Non-pigmented ciliary epithelial cell (primary cell): ENCODE results near the gene MAD2L1BP.
"Not testable (repeated sequence)": the region's sequence is repeated elsewhere in the genome, so short reads cannot be mapped to it uniquely, and the experiment has no call there.

Experiments used
- DNase-seq: peaks from one replicate; pipeline ENCODE4 v3.0.0-alpha.2; 2010; ENCODE audit warnings: low read depth

Gene MAD2L1BP

DNA sequence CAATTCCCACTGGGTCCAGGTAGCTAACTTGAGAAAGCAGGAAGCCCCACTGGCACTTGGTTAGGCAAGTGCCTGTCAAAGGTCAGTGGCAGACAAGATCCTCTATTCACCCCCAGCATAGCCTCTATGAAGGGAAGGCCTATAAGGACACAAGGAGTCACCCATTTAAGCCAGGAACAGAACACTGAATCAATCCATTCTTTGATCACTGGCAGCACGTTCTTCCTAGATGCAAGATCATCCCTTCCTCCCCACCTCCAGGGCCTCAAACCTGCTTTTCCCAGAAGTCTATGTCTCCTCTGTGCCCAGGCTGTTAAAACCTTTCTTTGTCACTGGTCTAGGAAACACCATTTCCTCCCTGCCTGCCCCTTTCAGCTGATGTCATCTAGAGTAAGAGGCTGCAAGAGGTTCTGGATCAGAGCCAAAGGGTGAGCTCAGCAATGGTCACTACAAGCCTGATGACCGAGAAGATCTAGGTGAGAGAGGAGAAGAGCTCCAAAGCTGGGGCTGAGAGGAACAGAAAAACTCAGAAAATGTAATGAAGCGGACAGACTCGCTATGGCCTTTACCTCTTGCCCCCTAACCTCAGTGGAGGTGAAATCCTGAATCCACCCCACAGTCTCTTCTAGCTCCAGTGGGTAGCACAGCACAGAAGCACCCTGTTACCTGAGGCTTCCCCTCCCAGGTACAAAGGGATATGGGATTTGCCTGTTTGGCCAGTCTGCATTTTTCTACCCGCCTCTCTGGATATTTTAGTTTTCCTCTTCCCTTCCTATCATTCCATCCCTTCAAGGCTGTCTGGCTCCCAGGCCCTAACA is 8.4 kb upstream of the MAD2L1BP start:
- peak; percentile 96 for DNase-seq

DNA sequence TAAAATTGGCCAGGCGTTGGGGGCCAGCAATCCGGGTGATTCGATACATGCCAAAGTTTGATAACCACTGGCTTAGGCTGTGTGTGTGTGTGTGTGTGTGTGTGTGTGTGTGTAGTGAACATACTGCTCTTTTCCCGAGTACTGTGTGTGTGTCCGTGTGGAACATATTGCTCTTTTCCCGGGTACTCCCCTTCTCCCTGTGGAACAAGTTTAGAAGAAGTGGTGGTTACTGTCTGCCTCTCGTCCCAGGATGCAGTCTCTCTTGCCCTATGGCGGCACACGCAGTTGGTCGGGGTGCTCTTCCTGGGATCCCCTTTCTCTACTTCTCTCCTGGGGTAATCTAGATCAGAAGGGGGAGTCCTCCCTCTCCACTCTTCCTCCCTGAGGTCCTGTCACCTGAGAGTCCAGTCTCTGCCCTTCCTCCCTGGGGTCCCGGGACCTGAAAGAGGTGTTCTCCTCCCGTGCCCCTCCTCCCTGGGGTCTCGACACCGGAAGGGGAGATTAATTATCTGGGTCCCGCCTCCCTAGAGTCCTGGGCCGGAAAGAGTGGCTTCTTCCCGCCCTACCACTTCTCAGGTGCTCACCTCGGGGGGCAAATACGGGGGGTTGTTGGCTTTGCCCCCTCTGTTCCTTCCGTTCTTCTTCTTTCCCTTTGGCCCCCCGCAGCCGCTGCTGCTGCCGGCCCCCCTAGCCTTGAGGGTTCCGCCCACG is 7.1 kb upstream of the MAD2L1BP start:
- DNase-seq, result no peak

DNA sequence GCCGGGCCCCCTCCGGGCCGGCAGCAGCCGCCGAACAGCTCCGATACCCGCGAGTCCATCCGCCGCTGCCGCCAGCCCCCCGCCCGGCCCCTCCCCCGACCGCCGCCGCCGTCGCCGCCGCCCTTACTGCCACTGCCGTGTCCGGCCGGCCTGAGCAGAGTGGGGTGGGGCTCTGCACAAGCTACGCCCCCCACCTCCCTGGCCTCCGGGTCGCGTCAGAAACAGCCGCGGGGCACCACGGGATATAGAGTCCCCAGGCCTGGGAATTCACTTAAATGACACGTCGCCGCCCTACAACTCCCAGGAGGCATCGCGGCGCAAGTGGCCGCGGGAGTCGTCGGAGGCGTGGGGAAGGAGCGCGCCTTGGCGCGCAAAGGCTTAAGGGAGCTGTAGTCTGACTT is 6.5 kb upstream of the MAD2L1BP start, which contains the start of gene GTPBP2:
TSS of gene GTPBP2 (minus strand) at position 161 of the 401 bp plus-strand sequence. CDS start at position 59, 102 bp downstream.
- DNase-seq, result peak; percentile 95

DNA sequence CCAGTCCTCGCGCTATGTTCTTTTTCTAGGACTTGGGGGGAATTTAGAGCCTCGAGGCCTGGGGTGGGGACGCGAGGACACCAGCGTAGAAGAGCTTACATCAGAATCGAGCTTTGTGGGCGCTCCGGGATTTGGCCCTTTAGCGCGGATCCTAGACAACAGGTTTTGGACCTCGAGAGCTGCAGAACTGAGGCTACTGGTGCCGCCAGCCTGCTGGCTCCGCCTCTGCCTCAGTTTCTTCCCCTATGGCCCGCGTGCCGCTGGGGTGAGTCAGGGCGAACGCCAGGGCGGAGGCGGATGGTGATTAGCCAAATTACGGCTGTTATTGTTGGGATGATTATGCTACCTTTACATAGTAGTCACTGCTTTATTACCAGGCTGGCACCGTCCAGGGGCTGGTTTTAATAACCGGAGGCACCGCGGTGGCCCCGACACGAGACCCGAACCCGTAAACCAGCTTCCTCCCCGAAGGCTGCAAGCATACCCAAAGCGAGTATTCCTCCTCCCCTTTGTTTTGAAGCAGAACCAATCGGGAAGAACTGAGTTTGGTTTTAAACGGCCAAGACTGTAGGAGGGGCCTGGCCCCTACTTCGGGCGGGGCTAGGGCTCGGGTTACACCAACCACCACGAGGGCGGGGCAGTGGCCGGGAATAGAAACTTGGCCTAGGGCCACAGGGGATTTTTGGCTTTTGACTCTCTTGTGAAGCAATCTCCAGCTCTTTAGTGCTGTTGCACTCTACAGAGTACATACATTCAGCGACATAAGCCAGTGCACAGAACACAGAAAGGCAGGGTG is 5.9 kb upstream of the MAD2L1BP start:
- DNase-seq, result peak; percentile 92

DNA sequence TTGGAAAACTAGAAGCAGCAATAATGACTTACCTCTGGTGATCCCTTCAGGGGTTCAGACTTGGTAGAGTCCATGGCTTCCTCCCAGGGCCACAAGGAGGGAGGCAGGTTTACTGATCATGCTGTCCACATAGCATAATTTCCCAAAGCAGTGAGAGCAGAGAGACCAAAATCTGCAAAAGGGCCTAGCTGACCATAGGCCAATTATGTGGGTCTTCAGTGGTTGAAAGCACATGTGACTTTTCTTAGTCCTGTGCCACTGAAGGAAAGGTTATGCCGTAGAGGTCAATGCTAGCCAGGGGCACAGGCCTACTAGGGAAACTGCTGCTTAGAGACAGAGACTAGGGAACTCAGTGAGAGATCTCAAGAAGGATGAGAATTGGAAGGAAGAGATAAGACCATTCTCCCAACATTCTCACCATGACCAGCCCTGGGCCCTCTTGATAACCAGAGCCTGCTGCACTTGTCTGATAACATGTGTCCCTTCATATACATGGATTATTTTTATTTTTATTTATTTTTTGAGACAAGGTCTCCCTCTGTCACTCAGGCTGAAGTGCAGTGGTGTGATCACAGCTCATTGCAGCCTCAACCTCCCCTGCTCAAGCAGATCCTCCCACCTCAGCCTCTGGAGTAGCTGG is 4.5 kb upstream of the MAD2L1BP start:
- no peak for DNase-seq

DNA sequence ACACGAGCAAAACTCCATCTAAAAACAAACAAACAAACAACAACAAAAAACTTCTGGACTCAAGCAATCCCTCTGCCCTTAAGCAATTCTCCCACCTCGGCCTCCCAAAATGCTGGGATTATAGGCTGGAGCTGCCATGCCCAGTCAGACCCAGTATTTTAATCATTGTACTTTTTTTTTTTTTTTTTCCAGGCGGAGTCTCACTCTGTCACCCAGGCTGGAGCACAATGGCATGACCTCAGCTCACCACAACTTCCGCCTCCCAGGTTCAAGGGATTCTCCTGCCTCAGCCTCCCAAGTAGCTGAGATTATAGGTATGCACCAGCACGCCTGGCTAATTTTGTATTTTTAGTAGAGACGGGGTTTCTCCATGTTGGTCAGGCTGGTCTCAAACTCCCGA is 2.6 kb upstream of the MAD2L1BP start:
- DNase-seq, result not testable (repeated sequence)

DNA sequence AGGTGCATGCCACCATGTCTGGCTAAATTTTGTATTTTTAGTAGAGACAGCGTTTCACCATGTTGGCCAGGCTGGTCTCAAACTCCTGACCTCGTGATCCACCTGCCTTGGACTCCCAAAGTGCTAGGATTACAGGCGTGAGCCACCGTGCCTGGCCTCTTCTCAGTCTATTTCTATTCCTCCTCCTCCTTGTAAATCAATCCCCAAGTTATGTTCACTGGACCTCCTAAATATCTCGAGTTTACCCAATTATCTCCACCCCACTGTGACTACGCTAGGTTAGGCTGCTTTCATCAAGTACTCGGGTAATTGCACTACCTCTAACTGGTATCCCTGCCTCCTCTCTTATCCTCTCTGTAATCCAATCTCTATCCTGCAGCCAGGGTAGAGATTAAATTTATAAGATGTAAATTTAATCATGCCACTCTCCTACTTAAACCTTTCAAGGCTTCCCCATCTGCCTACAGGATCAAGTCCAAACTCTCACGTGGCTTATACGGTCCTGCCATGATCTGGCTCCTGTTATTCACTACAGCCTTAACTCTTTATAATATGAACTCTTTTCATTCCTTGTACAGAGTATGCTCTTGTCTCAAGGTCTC is 837 bp upstream of the MAD2L1BP start:
- DNase-seq, result no peak

DNA sequence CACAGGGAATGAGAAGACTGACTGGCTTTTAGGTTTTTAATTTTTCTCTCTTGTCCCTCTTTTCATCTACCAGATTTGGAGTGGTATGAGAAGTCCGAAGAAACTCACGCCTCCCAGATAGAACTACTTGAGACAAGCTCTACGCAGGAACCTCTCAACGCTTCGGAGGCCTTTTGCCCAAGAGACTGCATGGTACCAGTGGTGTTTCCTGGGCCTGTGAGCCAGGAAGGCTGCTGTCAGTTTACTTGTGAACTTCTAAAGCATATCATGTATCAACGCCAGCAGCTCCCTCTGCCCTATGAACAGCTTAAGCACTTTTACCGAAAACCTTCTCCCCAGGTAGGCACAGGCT is 644 bp downstream of the MAD2L1BP start:
- DNase-seq, result no peak

DNA sequence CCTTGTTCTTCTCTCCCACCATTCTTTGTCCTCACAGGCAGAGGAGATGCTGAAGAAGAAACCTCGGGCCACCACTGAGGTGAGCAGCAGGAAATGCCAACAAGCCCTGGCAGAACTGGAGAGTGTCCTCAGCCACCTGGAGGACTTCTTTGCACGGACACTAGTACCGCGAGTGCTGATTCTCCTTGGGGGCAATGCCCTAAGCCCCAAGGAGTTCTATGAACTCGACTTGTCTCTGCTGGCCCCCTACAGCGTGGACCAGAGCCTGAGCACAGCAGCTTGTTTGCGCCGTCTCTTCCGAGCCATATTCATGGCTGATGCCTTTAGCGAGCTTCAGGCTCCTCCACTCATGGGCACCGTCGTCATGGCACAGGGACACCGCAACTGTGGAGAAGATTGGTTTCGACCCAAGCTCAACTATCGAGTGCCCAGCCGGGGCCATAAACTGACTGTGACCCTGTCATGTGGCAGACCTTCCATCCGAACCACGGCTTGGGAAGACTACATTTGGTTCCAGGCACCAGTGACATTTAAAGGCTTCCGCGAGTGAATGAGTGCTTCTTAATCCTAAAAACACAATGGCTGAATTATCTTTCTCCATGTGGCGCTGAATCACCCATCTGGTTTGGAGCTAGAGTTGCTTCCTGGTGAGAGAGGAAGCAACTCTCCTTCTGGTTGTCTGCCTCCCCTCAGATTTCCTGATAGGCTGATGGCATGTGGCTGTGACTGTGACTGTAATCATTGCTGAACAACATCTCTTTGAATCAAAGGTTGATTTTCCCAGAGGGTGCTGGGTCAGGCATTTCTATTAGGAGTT is 4.6 kb downstream of the MAD2L1BP start:
- DNase-seq, result no peak

DNA sequence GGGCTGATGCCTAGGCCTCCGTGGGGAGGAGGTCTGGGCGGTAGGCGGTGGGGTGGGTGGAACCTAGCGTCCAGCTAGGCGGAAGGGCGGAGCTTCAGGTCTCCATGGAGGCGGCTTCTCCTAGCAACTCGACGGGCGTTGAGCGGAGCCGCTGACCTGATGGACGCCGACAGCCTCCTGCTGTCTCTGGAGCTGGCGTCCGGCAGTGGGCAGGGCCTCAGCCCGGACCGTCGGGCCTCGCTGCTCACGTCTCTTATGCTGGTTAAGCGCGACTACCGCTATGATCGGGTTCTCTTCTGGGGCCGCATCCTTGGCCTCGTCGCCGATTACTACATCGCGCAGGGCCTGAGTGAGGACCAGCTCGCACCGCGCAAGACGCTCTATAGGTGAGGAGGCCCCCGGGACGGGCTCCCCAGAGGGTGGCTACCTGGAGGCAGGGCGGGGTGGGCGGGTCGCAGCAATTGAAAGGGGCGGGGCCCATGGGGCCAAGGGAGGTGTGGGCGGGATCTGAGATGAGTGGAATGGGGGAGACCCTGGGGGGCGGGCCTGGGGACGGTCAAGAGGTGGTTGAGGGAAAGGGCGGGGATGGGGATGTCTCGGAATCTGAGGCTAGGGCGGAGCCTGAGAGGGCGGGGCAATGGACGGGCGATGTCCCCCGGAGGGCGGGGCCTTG is 9.4 kb downstream of the MAD2L1BP start, which contains the start of gene RSPH9:
TSS of gene RSPH9 (plus strand) at position 97 of the 673 bp plus-strand sequence. CDS start at position 160, 63 bp downstream.
- DNase-seq, result no peak

DNA sequence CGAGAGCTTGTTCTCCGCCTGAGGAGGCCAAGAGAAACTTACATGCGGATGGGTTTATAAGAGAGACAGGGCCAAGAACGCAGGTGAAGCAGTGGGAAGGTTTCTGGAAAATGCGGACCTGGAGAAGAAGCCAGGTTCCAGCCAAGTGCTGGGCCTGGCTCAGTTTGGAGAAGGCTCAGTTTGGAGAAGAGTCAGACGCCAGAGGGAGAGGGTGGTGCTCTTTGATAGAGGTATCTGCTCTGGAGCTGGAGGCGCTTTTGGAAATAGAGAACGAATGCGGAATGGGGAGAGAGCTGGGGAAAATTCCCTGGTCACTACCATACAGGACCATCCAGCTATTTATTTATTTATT is 9.9 kb downstream of the MAD2L1BP start:
- DNase-seq, result no peak

DNA sequence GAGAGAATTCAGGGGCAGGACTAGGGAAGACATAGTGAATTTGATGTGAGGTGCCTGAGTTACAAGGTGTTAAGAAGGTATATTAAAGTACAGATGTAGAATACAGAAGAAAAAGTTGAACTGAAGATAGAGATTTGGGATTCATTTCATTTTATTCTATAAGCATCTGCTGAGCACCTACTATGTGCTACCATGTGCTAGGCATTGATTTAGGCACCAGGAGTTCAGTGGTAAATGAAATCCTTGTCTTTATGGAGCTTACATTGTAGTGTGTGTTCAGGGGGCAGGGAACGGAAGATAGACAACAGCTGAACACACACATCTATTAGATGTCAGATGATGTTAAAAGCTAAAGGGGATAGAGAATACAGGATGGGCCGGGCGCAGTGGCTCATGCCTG is 12.0 kb downstream of the MAD2L1BP start:
- DNase-seq, result no peak

DNA sequence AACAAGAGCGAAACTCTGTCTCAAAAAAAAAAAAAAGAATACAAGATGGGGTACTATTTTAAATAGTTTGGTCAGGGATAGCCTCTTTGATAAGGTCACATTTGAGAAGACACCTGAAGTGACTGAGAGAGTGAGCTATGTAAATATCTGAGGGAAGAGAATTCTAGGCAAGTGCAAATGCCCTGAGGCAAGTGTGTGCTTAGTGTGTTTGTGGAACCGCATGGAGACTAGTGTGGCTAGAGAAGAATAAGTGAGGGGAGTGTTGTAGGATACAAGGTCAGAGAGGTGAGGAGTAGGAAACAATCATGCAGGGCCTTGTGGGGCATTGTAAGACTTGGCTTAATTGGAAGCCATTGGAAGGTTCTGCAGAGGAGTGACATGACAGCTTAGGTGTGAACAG is 12.6 kb downstream of the MAD2L1BP start:
- DNase-seq, result no peak

DNA sequence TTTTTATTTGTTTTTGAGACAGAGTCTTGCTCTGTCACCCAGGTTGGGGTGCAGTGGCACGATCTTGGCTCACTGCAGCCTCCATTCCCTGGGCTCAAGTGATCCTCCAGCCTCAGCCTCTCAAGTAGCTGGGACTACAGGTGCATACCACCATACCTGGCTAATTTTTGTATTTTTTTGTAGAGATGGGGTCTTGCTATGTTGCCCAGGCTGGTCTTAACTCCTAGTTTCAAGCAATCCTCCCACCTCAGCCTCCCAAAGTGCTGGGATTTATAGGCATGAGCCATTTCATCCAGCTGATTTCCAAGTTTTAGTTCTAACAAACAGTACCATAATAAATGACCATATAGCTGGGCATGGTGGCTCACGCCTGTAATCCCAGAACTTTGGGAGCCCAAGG is 17.2 kb downstream of the MAD2L1BP start:
- DNase-seq, result not testable (repeated sequence)

DNA sequence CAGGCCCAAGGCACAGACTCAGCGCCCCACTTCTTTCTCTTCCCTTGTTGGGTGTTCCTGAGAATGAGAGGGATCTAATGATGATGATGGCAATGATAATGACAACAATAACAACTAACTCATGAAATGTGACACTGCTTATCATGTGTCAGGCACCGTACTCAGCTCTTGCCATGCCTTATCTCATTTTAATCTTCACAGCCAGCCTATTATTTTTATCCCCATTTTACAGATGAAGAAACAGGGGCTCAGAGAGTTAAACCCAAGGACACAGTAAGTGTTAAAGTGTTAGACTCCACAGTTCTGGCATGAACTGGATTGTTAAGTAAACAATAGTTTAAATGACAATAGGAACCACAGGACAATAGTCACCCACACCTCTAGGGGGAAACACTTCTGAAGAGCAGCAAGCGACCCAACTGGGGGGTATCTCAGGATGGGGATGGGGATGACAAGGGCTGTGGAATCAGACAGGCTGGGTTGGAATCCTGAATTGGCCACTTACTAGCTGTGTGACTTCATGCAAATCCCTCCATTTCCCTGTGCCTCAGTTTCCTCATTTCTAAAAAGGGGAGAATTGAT is 21.7 kb downstream of the MAD2L1BP start:
- no peak for DNase-seq

DNA sequence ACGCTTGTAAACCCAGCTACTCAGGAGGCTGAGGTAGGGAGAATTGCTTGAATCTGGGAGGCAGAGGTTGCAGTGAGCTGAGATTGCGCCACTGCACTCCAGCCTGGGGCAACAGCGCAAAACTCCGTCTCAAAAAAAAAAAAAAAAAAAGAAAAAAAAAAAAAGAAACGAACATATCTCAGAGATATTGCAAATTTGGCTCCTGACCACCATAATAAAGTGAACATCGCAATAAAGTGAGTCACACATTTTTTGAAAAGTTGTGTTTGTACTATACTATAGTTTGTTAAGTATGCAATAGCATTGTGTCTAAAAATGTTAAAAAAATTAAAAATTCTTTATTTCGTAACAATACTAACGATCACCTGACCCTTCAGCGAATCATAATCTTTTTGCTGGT is 22.5 kb downstream of the MAD2L1BP start:
- no peak for DNase-seq

DNA sequence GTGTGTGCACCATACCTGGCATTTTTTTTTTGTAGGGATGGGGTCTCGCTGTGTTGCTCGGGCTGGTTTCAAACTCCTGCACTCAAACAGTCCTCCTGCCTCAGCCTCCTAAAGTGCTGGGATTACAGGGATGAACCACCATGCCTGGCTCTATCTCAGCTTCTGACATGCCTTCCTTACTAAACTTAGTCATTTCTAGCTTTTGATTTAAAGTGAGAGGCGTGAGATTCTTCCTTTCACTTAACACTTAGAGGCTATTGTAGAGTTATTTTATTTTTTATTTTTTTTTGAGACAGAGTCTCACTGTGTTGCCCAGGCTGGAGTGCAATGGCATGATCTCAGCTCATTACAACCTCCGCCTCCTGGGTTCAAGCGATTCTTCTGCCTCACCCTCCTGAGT is 27.3 kb downstream of the MAD2L1BP start:
- not testable (repeated sequence) for DNase-seq

DNA sequence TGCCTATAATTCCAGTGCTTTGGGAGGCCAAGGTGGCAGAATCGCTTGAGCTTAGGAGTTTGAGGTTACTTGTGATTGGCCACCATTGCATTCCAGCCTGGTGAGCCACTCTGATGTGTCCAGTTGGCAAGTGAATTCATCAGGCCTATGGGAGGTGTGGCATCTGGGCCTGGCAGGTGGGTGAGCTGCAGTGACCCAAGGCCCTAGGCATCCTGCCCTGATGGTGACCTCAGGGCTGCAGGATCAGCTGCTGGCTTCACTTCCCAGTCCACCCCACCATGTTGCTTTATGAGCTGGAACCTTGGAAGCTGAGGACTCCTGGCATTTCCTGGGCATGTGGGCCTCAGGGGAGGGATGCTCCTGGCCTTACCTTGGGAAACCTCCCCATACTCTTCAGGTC is 29.7 kb downstream of the MAD2L1BP start:
- DNase-seq, result no peak

DNA sequence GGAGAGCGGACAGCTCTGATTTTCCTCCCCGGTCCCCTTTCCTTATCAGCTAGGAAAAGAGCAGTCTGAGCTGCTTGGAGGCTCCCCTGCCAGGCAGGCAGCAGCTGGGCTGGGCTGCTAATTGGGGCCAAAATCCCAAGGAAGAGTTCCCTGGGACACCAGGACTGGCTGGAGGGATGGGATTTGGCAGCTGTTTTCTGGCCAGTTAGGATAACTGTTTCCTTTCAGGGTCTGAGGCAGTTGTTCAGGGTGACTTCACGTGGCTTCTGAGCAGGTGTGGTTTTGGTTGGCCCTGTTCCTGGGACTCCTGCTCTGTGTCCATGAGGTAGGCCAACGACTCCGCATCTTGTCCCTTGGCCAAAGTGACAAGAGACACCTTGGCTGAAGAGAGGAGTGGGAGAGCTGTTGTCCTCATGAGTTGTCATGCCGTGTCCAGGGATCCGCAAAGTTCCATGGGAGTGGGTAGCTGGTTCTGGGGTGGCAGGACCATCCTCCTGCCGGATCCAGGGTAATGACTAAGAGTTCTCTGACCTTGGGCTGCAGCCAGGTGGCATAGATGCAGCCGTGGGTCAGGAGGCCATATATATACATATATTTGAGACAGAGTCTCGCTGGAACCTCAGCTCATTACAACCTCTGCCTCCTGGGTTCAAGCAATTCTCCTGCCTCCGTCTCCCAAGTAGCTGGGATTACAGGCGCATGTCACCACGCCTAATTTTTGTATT is 30.7 kb downstream of the MAD2L1BP start:
- DNase-seq, result no peak
